Measurements from ENCODE around the gene EPYC.

The EPYC gene, protein sequence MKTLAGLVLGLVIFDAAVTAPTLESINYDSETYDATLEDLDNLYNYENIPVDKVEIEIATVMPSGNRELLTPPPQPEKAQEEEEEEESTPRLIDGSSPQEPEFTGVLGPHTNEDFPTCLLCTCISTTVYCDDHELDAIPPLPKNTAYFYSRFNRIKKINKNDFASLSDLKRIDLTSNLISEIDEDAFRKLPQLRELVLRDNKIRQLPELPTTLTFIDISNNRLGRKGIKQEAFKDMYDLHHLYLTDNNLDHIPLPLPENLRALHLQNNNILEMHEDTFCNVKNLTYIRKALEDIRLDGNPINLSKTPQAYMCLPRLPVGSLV

DNA sequence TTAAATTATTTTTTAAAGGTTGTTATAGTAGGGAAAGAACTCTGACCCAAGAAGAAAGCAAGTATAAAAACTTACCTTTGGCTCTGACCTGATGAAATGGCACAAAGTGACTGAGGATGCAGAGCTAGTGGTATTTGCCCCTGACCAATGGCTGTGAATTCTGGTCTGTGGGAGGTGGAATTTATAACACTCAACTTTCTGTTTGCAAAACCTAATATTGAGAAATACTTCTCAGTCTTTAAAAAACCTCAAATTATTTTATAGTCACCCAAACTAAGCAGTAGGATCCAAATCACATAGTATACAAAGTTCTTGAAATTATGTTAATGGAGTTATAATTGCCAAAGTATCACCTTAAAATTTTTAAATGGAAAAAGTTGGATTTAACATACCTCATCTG lies at the start of gene EPYC:
TSS of gene EPYC (minus strand) at position 101 of the 400 bp plus-strand sequence. CDS start 2,407 bp downstream, outside the sequence.
- no peak for DNase-seq

DNA sequence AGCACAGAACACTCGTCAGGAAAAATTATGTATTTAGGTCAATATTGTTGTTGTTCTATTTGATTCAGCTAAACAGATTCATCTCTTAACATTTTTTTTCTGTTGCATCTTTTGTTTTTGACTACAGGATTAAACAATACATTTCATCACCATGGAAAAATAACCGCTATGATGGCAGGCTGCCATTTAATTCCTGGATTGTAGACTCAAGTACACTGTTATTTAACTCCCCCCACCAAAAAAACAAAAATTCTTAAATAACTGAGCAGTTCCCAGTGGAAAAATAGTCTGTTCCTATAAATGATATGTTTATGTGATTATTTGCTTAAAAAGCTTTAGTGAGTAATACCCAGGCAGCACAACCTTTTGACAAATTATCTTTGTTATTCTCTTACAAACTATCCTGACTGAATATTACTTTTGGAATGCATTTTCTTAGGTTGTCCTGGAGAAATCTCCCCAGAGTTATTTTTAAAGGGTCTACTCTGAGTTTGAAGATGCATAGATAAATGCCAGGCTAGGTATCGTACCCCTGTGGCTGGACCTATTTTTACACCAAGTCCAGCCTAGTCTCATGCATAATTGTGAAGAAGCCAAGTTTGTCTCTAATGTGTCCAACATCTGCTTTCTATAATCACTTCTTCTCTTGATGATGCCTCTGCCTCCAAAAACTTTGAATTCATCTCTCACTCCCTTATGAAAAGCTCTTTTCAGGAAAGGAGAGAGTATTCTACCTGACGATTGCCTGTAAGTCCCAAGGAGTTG lies 49.4 kb upstream of the EPYC start:
- no peak for DNase-seq

DNA sequence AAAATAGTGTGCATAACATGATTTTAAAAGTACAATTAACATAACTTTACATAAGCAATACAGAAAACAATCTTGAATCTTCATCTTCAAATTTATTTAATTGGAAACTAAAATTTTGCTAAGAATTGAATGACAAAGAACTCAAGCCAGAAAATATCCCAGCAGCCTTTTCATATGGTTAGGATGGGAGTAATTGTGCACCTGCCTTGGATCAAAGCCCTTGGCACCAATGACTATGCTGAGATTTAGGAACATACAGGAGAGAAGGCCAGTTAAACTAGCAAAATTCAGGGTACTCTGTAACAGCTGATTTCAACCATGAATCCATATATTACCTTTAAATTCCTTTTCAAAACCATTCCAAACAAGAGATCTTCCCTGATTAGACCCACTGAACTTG lies 47.3 kb upstream of the EPYC start:
- no peak for DNase-seq

DNA sequence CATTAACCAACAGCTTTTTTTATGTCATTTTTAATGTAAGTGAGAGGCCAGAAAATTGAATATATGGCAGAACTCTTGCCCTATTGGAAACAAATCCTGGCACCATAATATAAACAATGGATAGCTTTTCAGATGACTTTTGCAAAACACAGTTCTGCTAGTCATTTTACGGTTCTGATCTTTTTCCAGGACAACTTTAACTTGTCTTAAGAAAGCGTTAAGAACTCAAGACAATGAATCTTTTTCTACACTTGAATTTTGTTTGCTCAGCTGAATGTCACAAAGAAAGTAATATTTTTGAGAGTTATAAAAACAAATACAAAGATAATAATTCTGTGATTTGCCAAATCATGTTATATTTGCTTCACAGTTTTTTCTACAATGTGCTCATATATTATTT lies 39.8 kb upstream of the EPYC start:
- DNase-seq, result no peak

DNA sequence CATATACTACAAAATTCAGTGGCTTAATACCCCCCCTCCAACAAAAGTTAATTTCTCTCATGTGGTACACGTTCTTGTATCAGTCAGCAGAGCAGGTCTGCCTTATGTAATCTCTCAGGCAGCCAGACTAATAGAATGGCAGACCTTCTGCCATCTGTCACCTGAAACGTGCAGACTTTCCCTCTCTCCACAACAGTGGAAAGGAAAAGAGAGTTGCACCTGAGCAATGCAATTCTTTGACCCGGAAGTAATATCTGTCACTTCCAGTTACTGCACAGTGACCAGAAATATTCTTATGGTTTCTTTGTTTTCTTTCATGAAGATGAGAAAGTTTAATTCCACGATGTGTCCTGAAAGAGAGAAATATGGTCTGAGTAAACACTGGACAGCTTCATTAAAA lies 38.6 kb upstream of the EPYC start:
- DNase-seq, result no peak

DNA sequence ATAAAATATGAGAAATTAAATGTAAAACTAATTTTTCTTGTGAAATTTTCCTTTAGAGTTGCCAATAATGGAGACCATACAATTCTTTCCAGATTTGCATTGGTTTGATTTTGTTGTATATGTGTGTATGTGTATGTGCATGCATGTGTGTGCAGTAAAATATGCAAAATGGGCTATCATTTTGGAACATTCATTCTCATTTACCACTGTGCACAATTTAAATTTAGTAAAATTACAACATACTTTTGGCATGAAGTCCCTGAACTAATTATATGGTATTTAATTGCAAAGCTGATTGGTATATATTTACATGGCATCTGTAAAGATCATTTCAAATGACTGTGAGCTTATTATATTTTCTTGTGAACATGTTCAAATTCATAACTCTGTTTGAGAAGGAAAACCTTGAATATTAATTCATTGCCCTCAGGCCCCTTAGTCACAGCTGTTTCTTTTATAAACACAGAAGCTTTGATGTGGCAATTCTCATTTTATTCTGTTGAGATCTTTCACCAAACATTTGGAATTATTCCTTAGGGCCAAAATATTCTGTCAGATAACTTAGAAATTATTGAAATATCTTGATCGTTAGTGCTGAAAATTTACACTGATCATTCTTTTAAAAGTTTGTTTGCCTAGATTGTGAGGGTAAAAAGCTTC lies 35.5 kb upstream of the EPYC start:
- DNase-seq, result no peak

DNA sequence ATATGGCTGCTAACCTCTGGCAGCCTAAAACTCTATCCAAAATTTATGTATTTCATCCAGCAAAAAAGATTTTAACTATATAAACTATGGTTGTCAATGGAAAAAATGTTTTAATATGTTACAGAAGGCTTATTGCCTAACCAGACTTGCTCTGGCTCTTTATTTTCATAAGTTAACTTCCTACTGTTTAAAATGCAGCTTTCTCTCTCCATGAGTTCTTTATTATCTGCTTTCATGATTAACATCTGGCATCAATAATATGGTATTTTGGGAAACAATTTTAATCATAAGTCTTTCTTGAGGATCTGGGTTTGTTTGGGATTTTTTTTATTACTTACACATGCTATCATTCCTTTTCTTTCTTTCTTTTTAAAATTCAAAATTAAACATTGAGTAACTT lies 32.5 kb upstream of the EPYC start:
- no peak for DNase-seq

DNA sequence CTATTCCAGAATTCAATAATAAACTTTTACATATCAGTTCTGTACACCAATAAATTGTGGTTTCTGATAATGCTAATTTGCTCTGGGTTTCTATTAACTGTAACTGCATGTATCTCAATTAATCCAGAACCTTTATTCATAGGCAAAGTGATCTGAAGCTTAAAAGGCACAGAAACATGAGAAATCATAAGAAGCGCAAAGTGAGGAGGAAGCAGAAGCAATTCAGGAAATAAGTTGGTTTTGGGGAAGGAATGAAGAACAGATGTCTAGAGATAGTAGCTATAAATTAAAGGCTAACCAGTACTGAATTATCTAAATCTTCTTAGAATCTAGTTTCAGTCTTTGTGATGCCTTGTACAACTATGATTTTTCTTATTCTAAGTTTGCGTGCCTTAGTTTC lies 28.5 kb upstream of the EPYC start:
- DNase-seq, result no peak

DNA sequence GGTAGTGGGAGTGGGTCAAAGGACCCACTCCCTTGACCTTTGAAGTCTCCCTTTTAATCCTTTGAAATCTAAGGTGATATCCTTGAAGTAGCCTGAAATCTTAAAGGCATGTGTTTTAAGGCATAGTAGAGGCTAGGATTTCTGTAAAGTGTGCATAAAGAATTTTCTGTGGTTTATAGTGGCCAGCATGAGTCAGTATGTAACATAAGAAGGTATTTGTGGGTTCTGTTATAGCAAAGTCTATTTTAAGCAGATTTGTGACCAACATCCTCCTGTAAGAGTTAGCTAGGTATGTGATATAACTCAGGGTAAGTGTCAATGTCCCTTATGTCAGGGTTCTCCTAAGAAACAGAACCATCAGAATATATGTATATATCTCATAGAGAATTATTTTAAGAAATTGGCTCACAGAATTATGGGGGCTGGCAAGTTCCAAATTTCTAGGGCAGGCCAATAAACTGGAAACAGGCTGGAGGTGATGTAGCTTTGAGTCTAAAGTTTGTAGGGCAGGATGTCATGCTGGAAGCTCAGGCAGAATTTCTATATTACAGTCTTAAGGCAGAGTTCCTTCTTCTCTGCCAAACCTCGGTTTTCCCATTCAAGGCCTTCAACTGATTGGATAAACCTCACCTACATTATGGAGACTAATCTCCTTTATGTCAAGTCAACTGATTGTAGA lies 18.7 kb upstream of the EPYC start:
- DNase-seq, result no peak

DNA sequence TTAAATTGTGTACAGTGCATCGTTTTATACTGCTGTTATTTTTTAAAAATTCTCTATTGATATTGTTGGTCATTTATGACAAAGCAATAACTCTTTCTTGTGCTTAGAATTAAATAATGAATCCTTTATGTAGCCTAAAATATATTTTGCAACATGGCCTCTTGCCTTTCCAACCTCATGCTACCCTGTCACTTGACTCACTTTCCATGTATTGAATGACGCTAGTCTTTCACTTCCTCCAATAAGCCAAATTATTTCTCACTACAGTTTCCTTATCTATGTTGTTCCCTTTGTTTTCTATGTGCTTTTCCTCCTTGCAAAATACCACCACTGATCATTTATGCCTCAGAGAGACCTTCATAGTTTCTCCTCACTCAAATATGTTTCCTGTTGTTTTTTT lies 16.3 kb upstream of the EPYC start:
- DNase-seq, result no peak

DNA sequence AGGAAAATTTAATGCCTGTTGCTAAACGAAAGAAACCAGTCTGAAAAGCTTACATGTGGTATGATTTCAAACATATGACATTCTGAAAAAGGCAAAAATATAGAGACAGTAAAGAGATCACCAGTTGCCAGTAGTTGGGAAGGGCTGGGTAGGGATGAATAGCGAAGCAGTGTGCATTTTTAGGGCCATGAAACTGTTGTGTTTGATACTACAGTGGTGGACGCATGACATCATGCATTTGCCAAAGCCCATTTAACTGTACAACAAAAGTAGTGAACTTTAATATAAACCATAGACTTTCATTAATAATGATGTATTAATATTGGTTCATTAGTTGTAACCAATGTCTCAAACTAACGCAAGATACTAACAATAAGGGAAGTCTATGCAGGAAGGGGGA lies 14.7 kb upstream of the EPYC start:
- DNase-seq, result no peak

DNA sequence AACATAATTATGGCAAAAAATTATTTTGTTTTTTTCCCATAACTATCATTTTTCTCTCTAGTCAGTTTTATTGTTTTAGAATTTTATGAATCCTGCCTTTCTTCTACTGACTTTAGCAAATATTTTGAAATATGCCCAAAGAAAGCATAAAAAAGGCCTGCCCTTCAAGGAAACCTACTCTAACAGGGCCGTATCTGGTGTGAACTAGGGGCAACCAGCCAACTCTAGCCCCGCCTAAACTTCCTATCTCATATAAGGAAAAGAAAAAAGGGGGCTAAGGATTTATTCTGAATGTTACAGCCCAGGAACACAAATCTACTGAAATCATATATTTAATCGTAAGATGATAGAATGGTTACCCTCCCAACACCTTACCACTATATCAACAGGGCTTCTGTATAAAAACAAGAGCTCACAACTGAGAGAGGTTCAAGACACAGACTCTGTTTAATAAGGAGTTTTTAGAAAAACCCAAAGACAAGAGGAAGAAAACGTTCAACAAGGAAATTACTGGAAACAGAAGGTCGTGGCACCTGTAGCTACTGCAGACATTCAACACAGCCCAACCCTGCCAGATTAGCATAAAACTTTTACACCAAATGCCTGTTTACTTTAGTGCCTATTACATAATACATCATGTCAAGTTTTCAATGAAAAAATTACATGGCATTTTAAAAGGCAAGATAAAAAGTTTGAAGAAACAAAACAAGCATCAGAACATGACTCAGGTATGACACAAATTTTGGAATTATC lies 12.9 kb upstream of the EPYC start:
- no peak for DNase-seq

DNA sequence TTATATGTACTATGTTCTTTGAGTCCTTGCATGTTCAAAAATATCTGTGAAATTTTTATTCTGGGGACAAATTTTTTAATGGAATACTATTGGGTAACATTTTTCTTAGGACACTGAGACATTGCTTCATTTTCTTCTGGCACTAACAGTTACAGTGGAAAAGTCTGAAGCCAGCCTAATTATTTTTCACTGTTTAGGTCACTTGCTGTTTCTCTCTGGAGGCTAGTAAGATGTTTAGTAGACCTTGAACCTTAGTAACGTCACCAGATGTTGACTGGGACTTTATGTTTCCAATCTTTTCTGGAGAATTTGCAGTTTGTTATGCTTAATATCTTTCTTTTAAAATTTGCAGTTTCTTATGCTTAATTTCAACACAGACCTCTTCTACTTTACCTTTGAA lies 12.3 kb upstream of the EPYC start:
- no peak for DNase-seq

DNA sequence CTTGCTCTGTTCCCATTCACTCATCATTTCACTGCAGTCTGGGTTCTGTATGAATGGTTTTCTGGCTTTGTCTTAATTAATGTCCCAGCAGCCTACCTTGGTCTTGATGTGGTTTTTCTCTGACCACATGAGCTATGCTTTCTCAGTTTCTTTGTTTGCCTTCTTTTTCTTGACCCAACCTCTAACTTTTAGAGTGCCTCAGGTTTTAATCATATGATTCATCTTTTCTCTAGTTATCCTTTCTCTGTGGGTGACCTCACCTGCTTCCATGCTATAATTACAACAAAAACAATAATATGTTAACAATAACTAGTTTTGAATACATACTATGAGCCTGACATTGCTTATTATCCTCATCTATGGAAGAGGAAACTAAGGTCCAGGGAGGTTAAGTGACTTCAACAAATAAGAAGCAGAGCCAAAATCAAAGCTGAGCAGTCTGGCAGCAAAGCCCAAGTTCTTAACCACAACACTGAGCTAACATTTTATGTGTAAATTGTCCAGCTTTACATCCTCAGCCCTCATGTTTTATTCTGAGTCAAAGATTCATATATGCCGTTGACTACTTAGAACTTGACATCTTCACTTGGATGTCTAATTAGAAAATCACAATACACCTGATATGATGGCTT lies 4.7 kb upstream of the EPYC start:
- no peak for DNase-seq

DNA sequence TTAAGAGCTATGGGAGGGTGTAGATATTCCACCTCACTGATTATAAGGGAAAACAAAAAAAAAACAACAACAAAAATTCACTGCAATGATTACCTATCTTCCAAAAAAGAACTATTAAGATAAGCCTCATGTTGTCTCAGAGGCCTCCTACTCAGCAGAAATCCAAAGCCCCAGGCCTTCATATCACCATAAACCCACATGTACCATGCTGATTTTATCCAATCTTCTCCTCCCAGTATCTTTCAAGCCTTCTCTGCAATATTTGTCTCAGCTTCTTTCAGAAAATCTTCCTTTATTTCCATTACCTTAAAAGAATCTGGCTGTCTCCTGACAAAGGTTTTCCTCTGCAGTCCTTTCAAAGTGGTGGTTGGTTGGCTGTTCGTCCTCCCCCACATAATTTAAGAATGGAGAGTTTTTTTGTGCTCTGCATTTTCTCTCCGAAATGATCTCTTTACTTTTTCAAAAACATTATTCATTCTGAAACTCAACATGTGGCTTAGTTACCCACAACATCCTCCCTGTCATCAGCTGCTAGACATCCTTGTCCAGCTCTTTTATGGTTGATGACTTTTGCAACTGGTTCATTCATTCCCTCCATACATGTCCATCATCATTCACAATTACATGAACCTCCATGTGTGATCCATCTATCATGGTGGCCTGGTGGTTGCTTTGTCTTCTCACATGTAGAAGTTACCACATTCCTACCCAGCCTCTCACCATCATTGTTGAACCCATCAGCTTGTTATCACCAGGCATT lies 2.9 kb upstream of the EPYC start:
- no peak for DNase-seq

DNA sequence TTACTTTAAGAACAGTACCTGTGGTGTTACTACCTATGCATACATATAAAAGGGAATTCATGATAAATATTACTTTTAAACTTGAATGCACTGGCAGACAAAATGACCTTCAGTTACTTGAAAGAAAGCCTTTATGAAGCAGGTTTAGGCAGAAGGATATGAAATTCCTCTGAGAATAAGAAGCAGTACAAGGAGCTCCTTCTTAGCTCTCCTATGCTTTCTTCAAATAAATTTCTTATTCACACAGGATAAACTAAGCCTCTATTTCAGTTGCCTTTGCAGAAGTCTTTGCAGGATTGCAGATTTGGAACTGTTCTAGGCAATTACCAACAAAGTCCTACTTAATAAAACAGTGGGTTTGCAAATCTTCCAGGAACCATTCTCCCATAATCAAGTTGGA lies 1.0 kb downstream of the EPYC start:
- no peak for DNase-seq

DNA sequence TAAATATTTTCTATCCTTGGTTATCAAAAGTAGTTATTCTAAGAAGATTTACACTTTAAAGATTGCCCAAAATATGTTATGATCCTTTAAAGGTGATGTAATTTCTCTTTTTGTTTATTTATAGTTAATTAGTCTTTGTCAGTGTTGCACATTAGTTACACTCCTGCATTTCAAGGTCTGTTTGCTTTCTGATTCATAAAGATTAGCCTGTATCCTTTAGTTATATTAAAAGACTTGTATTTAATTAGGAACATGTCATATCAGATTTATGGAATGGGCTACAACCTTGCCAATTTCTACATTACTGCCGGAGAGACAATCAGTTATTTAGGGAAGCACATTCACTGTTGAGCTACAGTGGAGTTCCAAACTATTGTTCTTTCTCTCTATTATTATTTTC lies 3.5 kb downstream of the EPYC start:
- DNase-seq, result no peak

DNA sequence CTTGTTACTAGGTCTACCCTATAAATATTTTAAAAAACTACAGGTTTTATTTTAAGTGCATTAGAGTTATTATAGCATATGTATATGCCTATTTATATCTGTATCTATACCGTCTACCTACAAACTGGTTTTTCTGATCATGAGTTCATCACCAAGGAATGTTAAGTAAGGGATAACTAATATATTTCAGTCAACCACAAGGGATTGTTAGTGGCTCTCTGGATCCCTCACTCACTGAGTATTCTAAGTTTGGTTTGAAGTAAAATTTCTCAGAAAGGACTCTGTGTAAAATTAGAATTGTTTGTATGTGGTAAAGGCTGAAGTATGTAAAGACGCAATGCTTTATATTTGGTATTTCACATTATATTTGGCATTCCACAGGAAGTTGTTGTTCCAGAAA lies 4.8 kb downstream of the EPYC start:
- DNase-seq, result no peak

DNA sequence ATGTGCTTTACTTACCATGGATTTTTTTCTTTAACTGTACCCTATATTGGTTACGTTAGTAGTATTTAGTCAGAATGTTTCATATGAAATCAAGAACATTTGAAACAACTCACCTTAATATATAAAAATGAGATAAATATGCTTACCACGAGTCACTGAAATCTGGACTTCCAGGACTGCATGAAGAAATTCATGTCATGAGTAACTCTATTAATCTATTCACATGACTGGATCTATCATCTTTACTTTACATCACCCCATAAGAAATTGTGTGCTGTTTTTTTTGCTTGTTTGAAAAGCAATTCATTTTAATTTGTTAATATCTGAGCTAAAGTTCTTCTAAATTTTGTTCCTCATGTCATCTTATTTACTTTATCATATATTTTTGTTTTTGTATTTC lies 5.2 kb downstream of the EPYC start:
- DNase-seq, result no peak

DNA sequence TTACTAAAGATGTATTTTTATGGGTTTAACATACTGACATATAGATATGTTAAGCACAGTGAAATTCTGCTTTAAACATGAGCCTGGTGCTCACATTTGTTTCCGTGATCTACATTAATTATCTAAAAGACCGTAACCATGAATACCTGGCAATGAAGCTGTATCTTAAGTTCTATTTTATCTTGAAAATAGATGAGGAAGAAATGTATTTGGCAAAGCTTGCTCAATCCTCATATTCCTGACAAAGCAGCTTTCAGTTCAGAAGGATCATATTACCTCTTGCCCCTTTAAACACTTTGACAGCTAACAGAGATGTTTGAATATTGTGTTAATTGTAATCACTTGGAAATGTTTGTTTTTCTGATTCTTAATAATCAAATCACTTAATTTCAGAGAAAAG lies 9.8 kb downstream of the EPYC start:
- no peak for DNase-seq

DNA sequence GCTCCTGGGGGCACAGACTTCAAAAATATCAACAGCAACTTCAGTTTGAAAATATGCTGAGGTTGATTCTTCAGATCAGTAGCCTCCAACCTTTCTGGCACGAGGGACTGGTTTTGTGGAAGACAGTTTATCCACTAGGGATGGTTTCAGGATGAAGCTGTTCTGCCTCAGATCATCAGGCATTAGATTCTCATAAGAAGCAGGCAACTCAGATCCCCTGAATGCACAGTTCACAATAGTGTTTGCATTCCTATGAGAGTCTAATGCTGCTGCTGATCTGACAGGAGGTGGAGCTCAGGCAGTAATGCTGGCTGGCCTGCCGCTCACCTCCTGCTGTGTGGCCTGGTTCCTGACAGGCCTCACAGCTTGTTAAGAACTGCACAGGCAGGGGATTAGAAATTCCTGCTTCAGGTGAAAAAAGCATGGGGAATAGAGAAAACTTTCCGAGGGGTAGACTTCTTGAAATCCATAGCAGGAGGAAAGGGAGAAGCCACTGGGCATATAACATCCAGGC lies 12.8 kb downstream of the EPYC start:
- DNase-seq, result no peak

Data from stimulated activated CD4-positive, alpha-beta T cell treated with anti-CD3 and anti-CD28 coated beads, Interleukin-15, amount 100 ng/mL, for 24 hours (primary cell).